DMS153 treated with DMSO at 0.1 percent for 48 hours (cell line): ENCODE data around the gene USP19.
A peak's percentile ranks its signal among the peaks of the same experiment; 100 is the strongest.

Experiments
- DNase-seq: peaks from one replicate; lab custom pipeline; 2025; ENCODE audit not compliant: unreplicated experiment; lab: John Stamatoyannopoulos, UW

The USP19 gene, protein sequence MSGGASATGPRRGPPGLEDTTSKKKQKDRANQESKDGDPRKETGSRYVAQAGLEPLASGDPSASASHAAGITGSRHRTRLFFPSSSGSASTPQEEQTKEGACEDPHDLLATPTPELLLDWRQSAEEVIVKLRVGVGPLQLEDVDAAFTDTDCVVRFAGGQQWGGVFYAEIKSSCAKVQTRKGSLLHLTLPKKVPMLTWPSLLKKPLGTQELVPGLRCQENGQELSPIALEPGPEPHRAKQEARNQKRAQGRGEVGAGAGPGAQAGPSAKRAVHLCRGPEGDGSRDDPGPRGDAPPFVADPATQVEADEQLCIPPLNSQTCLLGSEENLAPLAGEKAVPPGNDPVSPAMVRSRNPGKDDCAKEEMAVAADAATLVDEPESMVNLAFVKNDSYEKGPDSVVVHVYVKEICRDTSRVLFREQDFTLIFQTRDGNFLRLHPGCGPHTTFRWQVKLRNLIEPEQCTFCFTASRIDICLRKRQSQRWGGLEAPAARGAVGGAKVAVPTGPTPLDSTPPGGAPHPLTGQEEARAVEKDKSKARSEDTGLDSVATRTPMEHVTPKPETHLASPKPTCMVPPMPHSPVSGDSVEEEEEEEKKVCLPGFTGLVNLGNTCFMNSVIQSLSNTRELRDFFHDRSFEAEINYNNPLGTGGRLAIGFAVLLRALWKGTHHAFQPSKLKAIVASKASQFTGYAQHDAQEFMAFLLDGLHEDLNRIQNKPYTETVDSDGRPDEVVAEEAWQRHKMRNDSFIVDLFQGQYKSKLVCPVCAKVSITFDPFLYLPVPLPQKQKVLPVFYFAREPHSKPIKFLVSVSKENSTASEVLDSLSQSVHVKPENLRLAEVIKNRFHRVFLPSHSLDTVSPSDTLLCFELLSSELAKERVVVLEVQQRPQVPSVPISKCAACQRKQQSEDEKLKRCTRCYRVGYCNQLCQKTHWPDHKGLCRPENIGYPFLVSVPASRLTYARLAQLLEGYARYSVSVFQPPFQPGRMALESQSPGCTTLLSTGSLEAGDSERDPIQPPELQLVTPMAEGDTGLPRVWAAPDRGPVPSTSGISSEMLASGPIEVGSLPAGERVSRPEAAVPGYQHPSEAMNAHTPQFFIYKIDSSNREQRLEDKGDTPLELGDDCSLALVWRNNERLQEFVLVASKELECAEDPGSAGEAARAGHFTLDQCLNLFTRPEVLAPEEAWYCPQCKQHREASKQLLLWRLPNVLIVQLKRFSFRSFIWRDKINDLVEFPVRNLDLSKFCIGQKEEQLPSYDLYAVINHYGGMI (N-terminal part only)

GRCh38 chr3:49120438-49121131, at the start of gene USP19:
Gene USP19 (minus strand): TSS chr3:49120823. CDS start chr3:49119145, 1,678 bp downstream.
- DNase-seq, result peak; percentile 29

DNA sequence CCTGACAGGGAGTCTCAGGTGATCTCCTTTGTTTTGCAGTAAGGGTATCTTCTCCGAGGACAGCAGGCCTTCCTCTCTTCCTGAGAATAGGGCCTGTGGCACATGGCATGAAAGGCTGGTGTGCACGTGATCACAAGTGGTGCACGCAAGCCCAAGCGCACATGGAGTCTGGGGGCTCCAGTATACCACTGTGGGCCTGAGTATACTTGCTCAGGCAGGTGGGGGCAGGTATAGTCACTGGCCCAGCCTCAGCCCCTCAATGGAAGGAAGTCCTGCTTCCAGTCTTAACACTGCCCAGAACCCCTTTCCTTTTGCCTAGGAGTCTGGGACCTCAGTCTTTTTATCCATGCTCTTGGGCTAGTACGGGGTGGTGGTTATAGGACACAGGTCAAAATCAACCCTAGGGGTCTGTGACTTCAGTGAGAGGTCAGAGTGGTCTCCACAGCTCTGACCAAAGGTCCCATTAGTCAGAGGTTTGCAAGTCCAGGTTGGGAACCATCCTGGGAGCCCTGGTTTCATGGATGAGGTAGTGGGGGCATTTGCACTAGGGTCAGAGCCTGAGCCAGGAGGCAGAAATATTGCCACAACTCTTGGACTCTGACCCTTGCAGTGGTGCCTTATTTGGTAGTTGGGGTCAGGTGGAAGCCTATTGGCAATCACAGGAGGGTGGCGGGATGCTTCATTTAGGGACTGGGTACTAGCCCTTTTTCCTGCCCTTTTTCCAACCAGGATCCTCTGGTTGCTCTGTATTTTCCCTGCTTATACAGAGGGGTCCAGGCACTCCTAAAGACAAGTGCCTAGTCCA, 46.3 kb upstream of the USP19 start:
- DNase-seq, result no peak

- peak; percentile 4 for DNase-seq
These were observed 45.4 kb upstream of the USP19 start, which contains the start of gene CCDC71 for GRCh38 chr3:49165771-49166751. Gene CCDC71 (minus strand): TSS chr3:49166331. CDS start chr3:49164208, 2,123 bp downstream.

- no peak for DNase-seq
These were observed 44.5 kb upstream of the USP19 start for GRCh38 chr3:49164983-49165720.

GRCh38 chr3:49163609-49164008, 43.0 kb upstream of the USP19 start:
- DNase-seq, result no peak

DNA sequence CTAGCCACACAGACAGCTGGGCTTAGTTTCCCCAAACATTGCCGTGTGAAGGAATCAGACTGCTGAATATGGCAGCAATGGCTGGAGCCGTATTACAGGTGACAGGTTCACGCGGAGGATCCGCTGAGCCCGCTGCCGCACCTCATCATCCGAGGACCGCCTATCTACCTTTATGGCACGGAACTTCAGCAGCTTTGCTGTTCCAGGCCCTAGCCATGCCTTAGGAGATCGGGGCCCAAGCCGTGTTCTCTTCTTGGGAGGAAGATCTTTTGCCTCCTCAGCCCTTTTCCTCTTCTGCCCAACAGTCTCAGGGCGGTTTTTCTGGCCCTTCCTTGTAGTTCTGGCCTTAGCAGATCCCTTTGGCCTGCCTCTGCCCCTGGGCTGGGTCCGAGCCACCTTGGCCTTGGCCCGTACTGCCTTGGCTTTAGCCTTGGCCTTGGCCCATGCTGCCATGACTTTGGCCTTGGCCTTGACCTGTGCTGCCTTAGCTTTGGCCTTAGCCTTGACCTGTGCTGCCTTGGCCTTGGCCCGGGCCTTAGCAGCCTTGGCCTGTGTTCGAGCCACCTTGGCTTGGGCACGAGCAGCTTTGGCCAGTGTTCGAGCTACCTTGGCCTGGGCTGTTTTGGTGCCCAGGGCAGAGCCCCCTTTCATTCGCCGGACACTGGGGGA, 42.3 kb upstream of the USP19 start:
- DNase-seq, result no peak

- no peak for DNase-seq
These were observed 41.3 kb upstream of the USP19 start for GRCh38 chr3:49161808-49162530.

GRCh38 chr3:49161197-49161596, 40.6 kb upstream of the USP19 start:
- DNase-seq, result no peak

- no peak for DNase-seq
These were observed 38.2 kb upstream of the USP19 start for GRCh38 chr3:49158792-49159191.

DNA sequence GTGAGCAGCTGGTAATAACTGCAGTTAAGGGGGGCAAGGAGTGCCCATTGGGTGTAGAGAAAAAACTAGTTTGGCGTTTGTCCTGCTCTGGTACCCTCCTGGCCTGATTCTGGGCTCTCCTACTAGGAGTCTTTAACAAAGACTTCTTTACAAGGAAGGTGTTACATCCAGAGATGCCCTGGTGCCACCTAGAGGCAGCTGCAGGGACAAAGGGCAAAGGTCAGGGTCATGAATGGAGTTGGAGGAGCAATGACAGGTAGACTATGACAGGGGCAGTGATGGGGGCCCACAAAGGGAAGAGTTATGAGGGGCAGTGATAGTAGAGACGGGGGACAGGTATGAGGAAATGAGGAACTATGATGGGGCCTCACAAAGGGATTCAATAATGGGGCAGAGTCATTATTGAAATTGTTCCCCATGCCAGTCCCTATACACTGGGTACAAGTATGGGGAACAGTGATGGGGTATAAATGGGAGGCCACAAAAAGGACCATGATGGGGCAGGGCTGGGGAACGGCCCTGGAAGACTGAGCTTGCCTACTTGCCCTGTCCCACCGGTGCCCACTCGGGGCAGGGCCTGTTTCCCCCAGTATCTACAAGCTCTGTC, 37.6 kb upstream of the USP19 start:
- peak; percentile 3 for DNase-seq

DNA sequence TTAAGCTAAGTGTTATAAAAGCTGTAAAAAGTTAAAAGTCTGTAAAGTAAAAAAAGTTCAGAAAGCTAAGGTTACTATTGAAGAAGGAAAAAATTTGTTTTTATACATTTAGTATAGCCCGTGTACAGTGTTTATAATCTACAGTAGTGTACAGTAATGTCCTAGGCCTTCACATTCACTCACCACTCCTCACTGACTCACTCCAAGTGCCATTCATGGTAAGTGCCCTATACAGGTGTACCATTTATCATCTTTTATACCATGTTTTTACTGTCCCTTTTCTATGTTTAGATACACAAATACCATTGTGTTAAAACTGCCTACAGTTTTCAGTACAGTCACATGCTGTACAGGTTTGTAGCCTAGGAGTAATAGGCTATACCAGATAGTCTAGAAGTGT, 36.7 kb upstream of the USP19 start:
- no peak for DNase-seq

DNA sequence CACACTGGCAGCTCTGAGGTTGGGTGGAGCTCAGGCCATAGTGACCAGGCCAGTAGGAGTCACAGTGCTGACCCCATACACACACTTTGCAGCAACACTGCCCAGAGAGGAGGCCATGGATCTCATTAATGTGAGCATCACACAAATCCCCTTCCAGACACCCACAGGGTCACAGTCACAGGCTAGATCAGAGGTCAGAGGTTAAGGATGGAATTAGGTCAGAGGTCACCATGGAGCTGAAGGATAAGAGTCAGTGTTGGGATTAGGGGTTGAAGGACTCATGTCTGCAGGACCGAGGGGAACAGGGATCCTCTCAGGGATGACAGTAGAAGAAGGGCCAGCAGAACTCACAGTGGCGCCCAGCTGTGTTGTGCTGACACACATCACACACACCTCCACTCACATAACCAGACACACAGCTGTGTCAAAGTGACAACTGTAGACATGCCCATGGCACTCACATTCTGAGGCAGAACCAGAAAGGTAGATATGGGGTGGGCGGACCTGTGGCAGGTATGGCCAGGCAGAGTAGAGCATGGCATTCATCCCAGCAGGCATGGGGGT, 32.8 kb upstream of the USP19 start:
- DNase-seq, result no peak

- DNase-seq, result no peak
These were observed 31.0 kb upstream of the USP19 start for GRCh38 chr3:49151610-49152009.

DNA sequence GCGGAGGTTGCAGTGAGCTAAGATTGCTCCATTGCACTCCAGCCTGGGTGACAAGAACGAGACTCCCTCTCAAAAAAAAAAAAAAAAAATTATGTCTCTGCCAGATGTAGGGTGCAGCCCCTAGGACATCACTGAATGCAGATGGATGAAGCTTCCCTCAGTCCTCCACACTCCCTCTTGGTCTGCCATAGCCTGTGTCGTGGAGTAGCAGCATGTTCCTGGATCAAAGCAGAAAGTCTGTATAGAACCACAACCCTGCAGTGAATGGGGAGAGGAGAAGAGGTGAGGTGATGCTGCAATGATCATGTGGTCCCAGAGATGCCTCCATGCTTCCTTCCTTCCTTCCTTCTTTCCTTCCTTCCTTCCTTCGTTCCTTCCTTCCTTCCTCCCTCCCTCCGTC, 27.5 kb upstream of the USP19 start:
- no peak for DNase-seq

DNA sequence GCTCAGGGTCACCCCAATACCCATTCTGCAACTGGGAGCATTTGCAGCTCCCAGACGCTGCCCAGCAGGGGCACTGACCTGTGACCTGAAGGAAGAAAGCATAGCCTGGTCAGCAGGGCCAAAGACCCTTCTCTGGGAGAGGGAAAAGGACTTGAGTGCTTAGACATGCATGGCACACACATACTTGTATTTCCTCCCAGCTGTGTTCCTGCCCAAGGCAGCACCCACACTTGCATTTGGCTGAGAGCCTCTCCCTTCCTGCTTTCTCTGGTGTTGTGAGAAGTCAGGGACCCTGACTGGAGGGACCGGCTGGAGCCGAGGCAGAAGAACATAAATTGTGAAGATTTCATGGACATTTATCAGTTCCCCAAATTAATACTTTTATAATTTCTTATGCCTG, 19.5 kb upstream of the USP19 start:
- no peak for DNase-seq

DNA sequence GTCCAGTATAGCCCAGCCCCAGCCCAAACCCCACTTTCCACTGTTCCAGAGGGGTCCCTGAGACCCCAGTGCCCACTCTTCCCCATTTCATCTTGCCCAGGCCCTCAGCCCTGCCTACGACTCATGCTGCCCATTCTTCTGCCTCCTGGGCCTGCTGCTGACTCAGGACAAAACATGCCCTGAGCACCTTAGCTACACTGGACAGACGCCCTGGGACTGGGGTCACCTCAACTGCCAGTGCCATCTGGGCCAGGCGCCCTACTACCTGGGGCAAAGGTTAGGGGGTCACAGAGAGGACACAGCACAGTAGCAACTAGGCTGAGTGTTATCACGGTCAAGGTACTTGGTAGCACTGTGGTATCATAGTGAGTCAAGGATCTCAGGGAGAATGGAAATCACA, 14.9 kb upstream of the USP19 start:
- no peak for DNase-seq
